Suppressor macrophage (primary cell): ENCODE data around the gene SNX22.
"Not testable (repeated sequence)": the region's sequence is repeated elsewhere in the genome, so short reads cannot be mapped to it uniquely, and the experiment has no call there.

Experiments
- DNase-seq, 4 experiments: peaks; one replicate each; pipeline ENCODE4 v3.0.0-alpha.2; 2020 to 2022
- total RNA-seq, 17 experiments: gene quantifications; one replicate each; lab custom pipeline; 2026; ENCODE audit warnings: mixed read lengths in 6 of 17, inconsistent platforms in 3 of 17; lab: John Stamatoyannopoulos, UW

The SNX22 gene
- 0.17 to 4.6 (median 0.54) reads per million in 17 experiments for total RNA-seq

- no peak for DNase-seq
These were observed at the start of gene SNX22 for GRCh38 chr15:64151727-64152506. TSS of gene SNX22 (plus strand) at chr15:64151731. CDS start at chr15:64151776, 45 bp downstream.

DNA sequence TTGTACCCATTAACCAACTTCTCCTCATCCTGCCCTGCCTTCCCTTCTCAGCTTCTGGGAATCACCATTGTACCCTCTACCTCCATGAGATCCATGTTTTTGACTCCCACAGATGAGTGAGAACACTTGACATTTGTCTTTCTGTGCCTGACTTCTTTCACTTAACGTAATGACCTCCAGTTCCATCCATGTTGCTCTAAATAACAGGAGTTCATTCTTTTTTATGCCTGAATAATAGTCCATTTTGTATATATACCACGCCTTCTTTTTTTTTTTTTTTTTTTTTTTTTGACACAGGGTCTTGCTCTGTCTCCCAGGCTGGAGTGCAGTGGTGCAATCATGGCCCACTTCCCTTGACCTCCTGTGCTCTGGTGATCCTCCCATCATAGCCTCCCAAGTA lies 49.0 kb upstream of the SNX22 start:
- no peak for DNase-seq

DNA sequence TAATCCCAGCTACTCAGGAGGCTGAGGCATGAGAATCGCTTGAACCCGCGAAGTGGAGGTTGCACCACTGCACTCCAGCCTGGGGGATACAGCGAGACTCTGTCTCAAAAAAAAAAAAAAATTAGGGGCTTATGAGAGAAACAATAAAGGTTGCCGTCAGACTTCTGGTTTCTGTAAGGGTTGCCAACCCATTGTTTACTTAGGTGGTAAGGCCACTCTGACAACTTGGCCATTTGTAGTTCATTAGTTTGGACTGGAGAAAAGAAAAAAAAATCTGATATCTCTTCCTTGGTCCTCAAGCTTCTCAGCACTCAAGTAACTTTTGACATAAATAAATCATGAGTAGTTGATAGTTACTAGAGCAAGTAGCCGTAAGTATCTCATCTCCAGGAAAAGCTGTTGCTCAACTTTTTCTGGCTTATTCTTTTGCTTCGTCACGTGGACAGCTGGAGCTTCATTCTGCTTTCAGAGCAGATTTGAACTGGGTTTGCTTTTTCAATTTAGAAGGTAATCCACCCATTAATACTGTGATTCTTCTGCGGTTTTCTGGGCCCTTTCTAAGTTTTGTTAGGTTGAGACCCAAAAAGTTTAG lies 46.3 kb upstream of the SNX22 start:
- DNase-seq = peak; percentile 69 to 87 (median 79)

DNA sequence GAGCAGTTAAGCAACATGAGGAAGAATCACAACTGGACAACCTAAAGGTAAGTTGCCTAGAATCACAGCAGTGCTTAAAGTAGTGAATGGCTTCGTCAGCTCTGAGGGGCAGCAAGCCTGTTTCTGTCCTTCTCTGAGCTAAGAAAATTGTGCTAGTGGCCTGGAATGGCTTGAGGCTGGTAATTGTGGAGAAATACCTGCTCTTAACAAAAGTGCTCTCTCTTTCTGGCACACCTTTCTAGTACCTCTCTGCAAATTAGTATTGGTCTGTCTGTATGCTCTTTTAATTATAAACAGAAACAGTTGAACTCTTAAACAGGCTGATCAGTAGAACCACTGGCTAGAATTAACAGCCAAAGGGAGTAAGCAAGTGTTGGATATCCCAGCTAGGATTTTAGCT lies 44.2 kb upstream of the SNX22 start:
- no peak for DNase-seq

GRCh38 chr15:64110108-64110701 lies 41.3 kb upstream of the SNX22 start:
- not testable (repeated sequence) for DNase-seq

GRCh38 chr15:64110950-64111678 lies 40.4 kb upstream of the SNX22 start:
- peak in 2 of 4 experiments; percentile 46 for DNase-seq

DNA sequence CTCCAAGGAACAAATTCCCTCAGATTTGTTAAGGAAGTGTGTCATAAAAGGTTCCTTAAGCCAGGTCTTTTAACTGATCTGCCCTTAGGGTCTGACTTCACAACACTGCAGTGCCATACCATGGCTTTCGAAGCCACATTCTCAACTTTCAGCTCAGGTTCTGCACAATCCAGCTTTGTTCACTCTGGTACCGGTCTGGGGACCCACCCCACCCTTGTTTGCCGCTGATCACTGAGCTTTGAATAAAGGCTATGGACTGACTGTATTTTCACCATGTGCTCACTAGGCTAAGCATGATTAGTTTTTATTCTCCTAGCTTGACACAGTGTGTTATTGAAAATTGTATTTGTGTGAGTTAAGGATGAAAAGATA lies 39.9 kb upstream of the SNX22 start:
- DNase-seq = no peak

DNA sequence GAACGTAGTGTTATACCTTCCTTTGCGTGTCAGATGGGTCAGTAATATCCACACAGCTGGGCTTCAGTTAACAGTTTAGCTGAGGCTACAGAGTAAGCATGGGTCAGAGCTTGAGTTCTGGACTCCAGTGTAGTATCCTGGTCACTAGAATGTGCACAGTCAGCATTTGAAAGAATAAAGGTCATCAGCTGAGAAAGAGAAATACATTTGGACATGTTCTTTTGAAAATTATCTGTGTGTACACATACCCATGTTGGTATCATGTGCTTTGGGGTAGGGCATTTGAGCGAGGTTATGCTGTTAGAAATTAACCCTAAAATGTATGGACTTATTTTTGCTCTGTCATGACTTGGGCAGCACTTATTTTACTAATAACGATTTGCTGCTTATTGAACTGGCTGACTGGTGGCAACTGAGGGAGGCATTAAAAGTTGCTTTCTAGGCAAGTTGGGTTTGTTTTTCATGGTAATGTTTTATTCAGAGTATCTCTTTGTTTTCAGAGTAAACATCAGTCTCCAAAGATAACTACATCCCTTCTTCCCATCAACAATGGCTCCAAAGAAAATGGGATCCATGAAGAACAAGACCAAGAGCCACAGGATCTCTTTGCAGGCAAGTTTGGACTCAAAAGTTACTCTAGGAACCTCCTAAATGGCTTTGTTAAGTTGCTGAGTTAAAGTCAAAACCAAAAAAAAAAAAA lies 39.3 kb upstream of the SNX22 start:
- DNase-seq = peak in 1 of 4 experiments; percentile 38

DNA sequence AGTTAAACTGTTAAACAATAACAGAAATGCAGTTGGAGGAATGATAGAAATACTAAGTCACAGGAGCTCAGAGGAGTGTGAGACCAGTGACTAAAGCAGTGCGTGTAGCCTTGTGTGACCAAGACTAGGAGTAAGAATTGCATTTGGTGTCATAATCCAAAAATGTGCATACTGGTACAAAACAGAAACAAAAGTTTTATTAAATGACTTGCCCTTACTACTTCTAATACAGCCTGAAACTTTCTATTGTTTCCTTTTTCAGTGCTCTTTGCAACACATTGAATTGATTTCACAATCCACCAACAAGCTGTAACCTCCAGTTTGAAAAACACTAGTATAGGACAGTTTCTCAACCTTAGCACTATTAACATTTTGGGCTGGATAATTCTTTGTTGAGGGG lies 38.6 kb upstream of the SNX22 start:
- DNase-seq = peak in 3 of 4 experiments; percentile 39 to 70 (median 70)

GRCh38 chr15:64117759-64118487 lies 33.6 kb upstream of the SNX22 start:
- no peak for DNase-seq

DNA sequence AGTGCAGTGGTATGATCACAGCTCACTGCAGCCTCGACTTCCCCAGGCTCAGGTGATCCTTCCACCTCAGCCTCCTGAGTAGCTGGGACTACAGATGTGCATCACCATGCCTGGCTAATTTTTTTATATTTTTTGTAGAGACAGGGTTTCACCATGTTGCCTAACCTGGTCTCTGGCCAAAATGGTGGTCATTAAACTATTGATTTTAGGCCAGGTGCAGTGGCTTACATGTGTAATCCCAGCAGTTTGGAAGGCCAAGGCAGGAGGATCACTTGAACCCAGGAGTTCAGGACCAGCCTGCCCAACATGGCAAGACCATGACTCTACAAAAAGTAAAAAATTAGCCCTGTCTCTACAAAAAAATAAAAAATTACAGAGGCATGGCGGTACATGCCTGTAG lies 31.2 kb upstream of the SNX22 start:
- not testable (repeated sequence) for DNase-seq

GRCh38 chr15:64121614-64122013 lies 29.9 kb upstream of the SNX22 start:
- DNase-seq = no peak

- no peak for DNase-seq
These were observed 29.1 kb upstream of the SNX22 start for GRCh38 chr15:64122444-64122843.

DNA sequence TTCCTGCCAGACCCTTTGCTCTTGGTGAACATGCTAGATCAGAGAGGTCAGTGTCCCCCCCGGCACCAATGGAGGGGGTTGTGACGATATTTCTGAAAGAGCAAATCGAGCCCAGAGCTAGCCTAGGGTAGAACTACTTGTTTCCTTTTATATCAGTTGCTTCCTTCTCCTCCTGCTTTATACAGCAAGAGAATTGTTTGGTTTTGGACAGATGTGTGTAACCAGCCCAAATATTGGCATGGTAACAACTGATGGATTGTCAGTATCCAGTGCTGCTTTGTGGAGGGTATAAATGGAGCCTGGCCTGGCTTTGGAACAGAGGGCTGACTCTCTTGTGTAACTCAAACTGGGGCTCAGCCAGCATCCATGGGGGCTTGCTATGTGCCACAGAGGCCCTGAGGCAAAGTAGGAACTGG lies 28.6 kb upstream of the SNX22 start:
- no peak for DNase-seq

DNA sequence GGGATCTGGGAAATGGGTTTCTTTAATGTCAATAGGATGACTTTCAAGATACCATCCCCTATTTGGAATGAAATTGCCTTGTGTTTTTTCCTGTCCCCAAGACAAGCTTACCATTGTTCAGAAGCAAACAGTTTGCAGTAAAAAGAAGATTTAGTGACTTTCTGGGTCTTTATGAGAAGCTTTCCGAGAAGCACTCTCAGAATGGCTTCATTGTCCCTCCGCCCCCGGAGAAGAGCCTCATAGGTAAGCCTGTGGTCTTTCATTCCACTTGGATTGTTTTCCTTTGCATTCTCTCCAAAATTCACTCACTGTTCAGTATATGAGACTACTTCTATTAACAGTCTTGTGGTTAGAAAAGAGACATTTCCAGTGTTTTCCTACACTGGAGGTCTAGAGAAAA lies 25.6 kb upstream of the SNX22 start:
- no peak for DNase-seq

- DNase-seq = no peak
These were observed 23.8 kb upstream of the SNX22 start for GRCh38 chr15:64127521-64128270.

DNA sequence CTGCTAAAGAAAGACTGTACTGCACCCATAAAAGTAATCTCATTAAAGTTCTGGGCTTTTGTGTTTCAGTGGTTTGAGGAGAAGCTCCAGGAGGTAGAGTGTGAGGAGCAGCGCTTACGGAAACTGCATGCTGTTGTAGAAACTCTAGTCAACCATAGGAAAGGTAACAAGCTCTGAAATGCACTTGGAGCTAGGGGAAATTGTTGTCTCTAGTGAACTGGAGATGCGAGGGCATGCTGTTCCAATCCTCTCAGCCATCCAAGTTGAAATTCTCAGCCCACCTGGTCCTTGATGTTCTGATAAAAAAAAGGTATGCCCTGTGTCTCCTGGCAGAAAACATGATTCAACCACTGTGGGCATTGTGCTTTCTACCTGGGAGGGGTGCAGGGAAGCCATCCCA lies 21.4 kb upstream of the SNX22 start:
- no peak for DNase-seq

DNA sequence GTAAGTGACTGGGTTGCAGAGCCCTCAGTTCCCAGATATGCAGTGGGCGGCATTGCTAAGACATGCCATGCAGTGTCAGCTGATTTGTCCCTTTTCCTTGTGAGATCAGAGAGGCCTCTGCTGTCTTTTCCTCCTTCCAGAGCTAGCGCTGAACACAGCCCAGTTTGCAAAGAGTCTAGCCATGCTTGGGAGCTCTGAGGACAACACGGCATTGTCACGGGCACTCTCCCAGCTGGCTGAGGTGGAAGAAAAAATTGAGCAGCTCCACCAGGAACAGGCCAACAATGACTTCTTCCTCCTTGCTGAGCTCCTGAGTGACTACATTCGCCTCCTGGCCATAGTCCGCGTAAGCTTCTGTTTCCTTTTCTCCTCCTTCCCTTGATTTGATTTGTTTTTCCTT lies 20.0 kb upstream of the SNX22 start:
- peak in 3 of 4 experiments; percentile 38 to 42 (median 41) for DNase-seq

DNA sequence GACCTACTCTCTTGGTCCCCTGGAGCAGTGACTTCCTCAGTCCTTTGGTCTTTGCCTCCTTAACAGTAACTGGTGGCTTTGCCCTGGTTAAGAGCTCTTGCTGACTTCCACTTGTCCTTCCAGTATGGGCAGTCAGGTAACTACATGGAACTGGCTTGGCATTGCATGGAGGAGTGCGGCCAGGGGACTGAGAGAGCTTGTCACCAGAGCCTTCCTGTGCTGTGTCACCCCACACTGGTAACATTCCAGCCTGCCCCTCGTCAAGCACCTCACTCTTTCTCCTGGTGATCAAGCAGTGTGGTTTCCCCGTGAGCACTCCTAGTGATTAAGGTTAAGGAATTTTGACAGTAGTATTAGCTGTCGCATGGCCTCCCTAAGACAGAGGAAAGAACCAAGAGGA lies 19.3 kb upstream of the SNX22 start:
- no peak for DNase-seq

DNA sequence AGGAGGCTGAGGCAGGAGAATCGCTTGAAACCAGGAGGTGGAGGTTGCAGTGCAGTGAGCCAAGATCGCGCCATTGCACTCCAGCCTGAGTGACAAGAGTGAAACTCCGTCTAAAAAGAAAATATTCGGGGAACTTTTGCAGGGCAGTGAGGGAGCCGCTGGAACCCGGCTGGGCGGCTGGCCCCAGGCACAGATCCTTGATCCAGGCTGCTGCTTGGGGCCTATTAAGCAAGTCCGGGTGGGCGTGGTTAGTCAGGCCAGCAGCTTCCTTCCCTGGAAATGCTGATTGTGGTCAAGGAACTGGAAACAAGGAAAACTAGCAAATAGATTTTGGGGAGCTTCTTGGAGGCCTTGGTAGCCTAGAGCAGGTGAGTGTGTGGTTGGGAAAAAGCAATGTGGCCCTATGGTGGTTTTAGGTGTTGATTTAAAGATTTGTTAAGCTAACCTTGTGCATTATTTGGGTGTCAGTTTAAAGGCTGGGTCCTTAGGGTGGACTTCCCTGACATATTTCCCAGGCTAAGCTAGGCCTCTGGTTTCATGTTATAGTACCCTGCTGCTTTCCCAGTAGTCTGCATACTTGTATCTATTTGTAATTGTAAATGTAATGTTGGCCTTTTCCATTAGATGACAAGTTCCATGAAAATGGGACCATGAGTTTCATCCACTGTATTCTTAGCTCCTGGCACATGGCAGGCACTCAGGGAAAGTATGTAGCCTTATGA lies 17.7 kb upstream of the SNX22 start:
- DNase-seq = peak in 1 of 4 experiments; percentile 28
